Retinal pigment epithelial cell (primary cell): ENCODE data around the gene TXNRD3.

Experiments
- DNase-seq: peaks from one replicate; pipeline ENCODE4 v3.0.0-alpha.2; 2010; ENCODE audit warnings: low read depth
- H3K4me3 ChIP-seq: 2 replicates; pipeline ENCODE4 v1.5.1; 2011; ENCODE audit warnings: mild to moderate bottlenecking, low read length, control low read depth, moderate library complexity
- CTCF ChIP-seq: conservative IDR thresholded peaks from 2 replicates; pipeline ENCODE4 v1.5.1; 2011; ENCODE audit warnings: low read depth, low read length, control low read depth, inconsistent platforms

TXNRD3 gene

GRCh38 chr3:126658584-126658983, 3.7 kb upstream of the TXNRD3 start:
- H3K4me3 ChIP-seq: no peak overlapping the region
- DNase-seq: no peak
- TF ChIP-seq CTCF: no peak

DNA sequence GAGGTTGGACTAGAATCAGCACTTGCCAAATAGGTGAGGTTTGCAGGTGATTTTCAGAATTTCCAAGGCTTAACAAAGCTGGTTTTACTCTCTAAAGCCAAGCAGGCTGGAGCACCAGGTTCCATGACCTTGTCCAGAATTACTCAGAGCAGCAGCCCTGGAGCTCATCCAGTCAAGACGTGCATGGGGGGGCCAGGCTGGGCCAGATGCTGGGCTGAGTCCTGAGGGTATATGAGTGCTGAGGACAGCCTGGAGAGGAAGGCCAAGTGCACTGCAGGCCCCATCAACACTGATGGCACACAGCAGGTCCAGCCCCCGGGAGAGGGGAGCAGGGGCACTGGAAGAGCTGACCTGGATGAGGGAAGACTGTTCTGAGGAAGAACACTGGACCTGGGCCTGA, 3.0 kb upstream of the TXNRD3 start:
- no peak overlapping the region for H3K4me3 ChIP-seq
- no peak for DNase-seq
- TF ChIP-seq CTCF: no peak

GRCh38 chr3:126656371-126657134, 1.6 kb upstream of the TXNRD3 start:
- no peak for TF ChIP-seq CTCF
- H3K4me3 ChIP-seq: no peak overlapping the region
- no peak for DNase-seq

DNA sequence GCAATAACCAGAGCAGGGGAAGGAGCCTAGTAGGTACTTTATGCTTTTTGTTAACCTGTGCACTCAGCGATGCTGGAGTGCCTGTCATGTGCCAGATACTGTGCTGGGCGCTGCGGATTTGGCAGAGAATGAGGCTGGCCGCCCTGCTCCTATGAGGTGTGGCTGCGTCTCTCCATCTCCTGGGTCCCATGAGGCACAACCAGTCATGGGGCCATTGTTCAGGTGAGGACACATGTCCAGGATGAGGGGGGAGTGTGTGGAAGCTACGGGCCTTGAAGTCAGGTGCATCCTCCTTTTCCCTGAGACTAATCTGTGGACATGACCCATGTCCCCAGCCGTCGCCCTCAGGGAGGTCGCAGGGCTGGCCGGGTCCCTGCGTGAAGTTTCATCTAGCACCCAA, 963 bp upstream of the TXNRD3 start:
- no peak for DNase-seq
- TF ChIP-seq CTCF: no peak
- H3K4me3 ChIP-seq: no peak overlapping the region

GRCh38 chr3:126649556-126650092, 5.3 kb downstream of the TXNRD3 start:
- no peak overlapping the region for H3K4me3 ChIP-seq
- TF ChIP-seq CTCF: no peak
- no peak for DNase-seq

DNA sequence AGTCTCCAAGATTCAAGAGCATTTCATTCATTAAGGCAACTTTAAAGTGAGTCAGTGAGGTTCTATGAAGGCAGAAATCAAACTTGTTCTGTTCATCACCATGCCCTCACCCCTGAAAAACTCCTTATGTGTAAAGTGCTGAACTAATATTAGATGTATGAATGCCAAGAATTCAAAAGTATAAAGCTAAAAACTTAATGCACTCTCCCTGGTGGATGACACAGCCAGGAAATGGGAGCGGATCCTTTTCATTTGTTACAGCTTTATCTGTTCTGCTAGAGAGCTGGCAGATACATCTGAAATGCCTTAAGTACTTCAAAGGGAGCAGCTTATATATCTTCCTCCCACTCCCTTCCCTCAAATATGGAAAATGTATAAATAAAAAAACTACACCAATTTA, 8.2 kb downstream of the TXNRD3 start:
- no peak for TF ChIP-seq CTCF
- no peak for DNase-seq
- no peak overlapping the region for H3K4me3 ChIP-seq

DNA sequence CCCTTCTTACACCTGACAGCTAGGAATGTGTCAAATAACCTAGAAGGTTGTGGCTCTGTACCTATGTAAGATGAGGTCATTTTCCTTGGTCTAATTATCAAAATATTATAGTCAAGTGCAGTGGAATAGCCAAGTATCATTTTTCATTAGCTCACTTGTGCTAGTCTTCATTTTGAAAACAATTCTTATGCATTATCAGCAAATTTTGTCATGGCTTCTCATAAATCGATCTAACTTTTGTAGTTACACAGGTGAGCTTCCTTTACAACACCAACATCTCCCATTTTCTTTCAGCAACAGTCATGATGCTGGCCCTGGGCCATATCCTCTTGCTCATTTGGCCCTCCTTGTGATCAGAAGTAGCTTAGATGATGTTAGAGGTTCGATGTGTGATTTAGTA, 10.3 kb downstream of the TXNRD3 start:
- no peak for TF ChIP-seq CTCF
- DNase-seq: no peak

More for the DNA sequence above, 10.3 kb downstream of the TXNRD3 start:
- no peak overlapping the region for H3K4me3 ChIP-seq
